IPS-20b (cell line): ENCODE measurements around the gene PEX14.

Source experiments
- H3K27ac ChIP-seq: one replicate; pipeline ENCODE4 v1.5.1; 2013; ENCODE audit warnings: low read length
- H3K27me3 ChIP-seq: 2 replicates; pipeline ENCODE4 v1.6.1; 2013; ENCODE audit warnings: mild to moderate bottlenecking, low read length, inconsistent platforms; ENCODE audit not compliant: insufficient read depth
- H3K36me3 ChIP-seq: 2 replicates; pipeline ENCODE4 v1.6.1; 2013; ENCODE audit warnings: low read depth, mild to moderate bottlenecking, inconsistent platforms, low read length, moderate library complexity; ENCODE audit not compliant: insufficient read depth
- H3K4me1 ChIP-seq: 2 replicates; pipeline ENCODE4 v1.6.1; 2013; ENCODE audit warnings: mild to moderate bottlenecking, control low read depth, inconsistent platforms, low read length, moderate library complexity; ENCODE audit not compliant: insufficient read depth
- H3K4me3 ChIP-seq: 2 replicates; pipeline ENCODE4 v1.5.1; 2013; ENCODE audit warnings: mild to moderate bottlenecking, low read length, inconsistent platforms
- H3K9ac ChIP-seq: 2 replicates; pipeline ENCODE4 v1.6.1; 2013; ENCODE audit warnings: low read depth, mild to moderate bottlenecking, inconsistent platforms, low read length, moderate library complexity
- H3K9me3 ChIP-seq: 2 replicates; pipeline ENCODE4 v1.6.1; 2013; ENCODE audit warnings: mild to moderate bottlenecking, low read depth, low read length, inconsistent platforms; ENCODE audit not compliant: insufficient read depth

The PEX14 gene

GRCh38 chr1:10475510-10475909 is 760 bp downstream of the PEX14 start:
- Histone ChIP-seq H3K36me3 (no peaks in the 10 kb centered on the region), H3K27me3 (no peaks in the 10 kb centered on the region), H3K27ac (peak overlapping the region; percentile 29)

DNA sequence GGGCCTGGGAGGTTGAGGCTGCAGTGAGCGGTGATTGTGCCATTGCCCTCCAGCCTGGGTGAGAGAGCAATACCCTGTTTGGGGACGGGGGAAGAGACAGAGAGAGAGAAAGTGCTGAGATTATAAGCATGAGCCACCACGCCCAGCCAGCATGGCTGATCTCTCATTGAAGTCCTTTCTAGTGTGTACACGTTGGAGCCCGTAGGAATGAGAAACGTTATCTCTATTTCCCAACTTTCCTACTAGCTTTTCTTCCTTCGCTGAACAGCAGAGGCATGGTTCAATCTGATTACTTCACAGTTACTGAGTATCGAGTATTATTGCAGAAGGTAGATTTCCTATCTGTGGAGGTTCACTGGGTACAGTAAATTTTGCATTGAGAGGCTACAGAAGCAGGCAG is 4.5 kb downstream of the PEX14 start:
- no peak overlapping the region for H3K9ac ChIP-seq
- H3K9me3 ChIP-seq: no peaks in the 10 kb centered on the region
- no peak overlapping the region for H3K27ac ChIP-seq
- H3K27me3 ChIP-seq: no peaks in the 10 kb centered on the region
- peaks cover 4% of the 10 kb centered on the region; the same call in 1 of the 2 replicates for H3K4me1 ChIP-seq
- H3K4me3 ChIP-seq: no peak overlapping the region
- H3K36me3 ChIP-seq: no peaks in the 10 kb centered on the region

More at GRCh38 chr1:10475510-10475909, 760 bp downstream of the PEX14 start:
- Histone ChIP-seq H3K4me3 (peak overlapping the region; percentile 89), H3K9me3 (no peaks in the 10 kb centered on the region), H3K4me1 (peaks cover 7% of the 10 kb centered on the region; the same call in 1 of the 2 replicates), H3K9ac (peak overlapping the region; percentile 77)

- no peak overlapping the region for H3K4me3 ChIP-seq
- H3K4me1 ChIP-seq: peaks cover 4% of the 10 kb centered on the region; the same call in 1 of the 2 replicates
- H3K36me3 ChIP-seq: no peaks in the 10 kb centered on the region
- no peak overlapping the region for H3K9ac ChIP-seq
- H3K9me3 ChIP-seq: no peaks in the 10 kb centered on the region
- no peaks in the 10 kb centered on the region for H3K27me3 ChIP-seq
- no peak overlapping the region for H3K27ac ChIP-seq
These were observed 5.9 kb downstream of the PEX14 start for GRCh38 chr1:10480614-10481013.

GRCh38 chr1:10484521-10484920 is 9.8 kb downstream of the PEX14 start:
- Histone ChIP-seq H3K27ac (no peak overlapping the region), H3K36me3 (no peaks in the 10 kb centered on the region), H3K4me3 (no peak overlapping the region), H3K4me1 (no peaks in the 10 kb centered on the region), H3K9me3 (no peaks in the 10 kb centered on the region), H3K27me3 (no peaks in the 10 kb centered on the region), H3K9ac (no peak overlapping the region)

- no peak overlapping the region for H3K4me3 ChIP-seq
- H3K9ac ChIP-seq: no peak overlapping the region
- no peaks in the 10 kb centered on the region for H3K36me3 ChIP-seq
- H3K9me3 ChIP-seq: no peaks in the 10 kb centered on the region
- no peaks in the 10 kb centered on the region for H3K4me1 ChIP-seq
- H3K27ac ChIP-seq: no peak overlapping the region
- no peaks in the 10 kb centered on the region for H3K27me3 ChIP-seq
These were observed 14.7 kb downstream of the PEX14 start for GRCh38 chr1:10489291-10490055.

GRCh38 chr1:10490286-10490970 is 15.7 kb downstream of the PEX14 start:
- H3K27ac ChIP-seq: no peak overlapping the region
- 0 out of 2 replicates have a peak overlapping the region, but pooled peaks have one; percentile 0 for H3K9ac ChIP-seq
- no peaks in the 10 kb centered on the region for H3K27me3 ChIP-seq
- H3K4me3 ChIP-seq: no peak overlapping the region
- H3K36me3 ChIP-seq: no peaks in the 10 kb centered on the region
- peaks cover 3% of the 10 kb centered on the region; the same call in 1 of the 2 replicates for H3K4me1 ChIP-seq
- H3K9me3 ChIP-seq: no peaks in the 10 kb centered on the region

DNA sequence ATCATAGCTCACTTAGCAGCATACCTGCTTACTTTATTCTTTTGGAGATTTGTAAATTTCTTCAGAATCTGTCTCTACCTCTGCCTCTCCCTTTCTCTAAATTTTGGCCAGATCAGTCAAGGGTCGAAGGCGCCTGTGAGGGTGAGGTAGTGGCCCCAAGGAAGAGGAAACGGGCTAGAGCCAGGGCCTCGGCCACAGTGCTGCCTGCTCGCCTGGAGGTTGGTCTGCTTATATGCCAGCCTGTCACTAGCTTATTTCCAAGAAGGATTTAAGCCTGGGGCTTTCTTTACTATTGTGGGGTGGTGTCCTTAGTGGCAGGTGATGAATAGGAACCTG is 19.6 kb downstream of the PEX14 start:
- H3K9me3 ChIP-seq: no peaks in the 10 kb centered on the region
- H3K4me1 ChIP-seq: peaks cover 3% of the 10 kb centered on the region; the same call in 1 of the 2 replicates
- H3K4me3 ChIP-seq: no peak overlapping the region
- H3K27ac ChIP-seq: no peak overlapping the region
- peaks cover 6% of the 10 kb centered on the region; the same call in 1 of the 2 replicates for H3K36me3 ChIP-seq
- H3K27me3 ChIP-seq: no peaks in the 10 kb centered on the region
- no peak overlapping the region for H3K9ac ChIP-seq

GRCh38 chr1:10494754-10495474 is 20.2 kb downstream of the PEX14 start:
- Histone ChIP-seq H3K27ac (no peak overlapping the region), H3K9ac (peak overlapping the region; percentile 5; the same call in 1 of the 2 replicates), H3K4me3 (no peak overlapping the region)

DNA sequence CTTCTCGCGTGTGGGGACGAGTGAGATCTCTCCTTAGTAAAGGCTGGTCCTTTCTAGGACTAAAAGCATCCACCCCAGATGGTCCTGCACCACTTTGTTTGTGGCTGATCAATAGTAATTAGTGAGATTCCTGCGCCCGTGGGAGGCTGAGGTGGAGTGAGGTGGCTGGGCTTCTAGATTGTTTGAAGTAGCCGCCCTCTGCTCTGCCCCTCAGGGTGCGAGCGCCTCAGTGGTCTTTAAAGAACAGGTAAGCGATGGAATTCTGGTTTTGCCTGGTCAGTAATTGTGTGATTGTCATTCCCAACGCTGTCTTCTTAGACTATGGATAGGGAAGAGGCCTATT is 20.7 kb downstream of the PEX14 start:
- peaks cover 3% of the 10 kb centered on the region; the same call in 1 of the 2 replicates for H3K4me1 ChIP-seq
- peaks cover 6% of the 10 kb centered on the region; the same call in 1 of the 2 replicates for H3K36me3 ChIP-seq
- no peak overlapping the region for H3K4me3 ChIP-seq
- H3K9ac ChIP-seq: no peak overlapping the region
- H3K27ac ChIP-seq: no peak overlapping the region
- no peaks in the 10 kb centered on the region for H3K9me3 ChIP-seq
- no peaks in the 10 kb centered on the region for H3K27me3 ChIP-seq

More at GRCh38 chr1:10494754-10495474, 20.2 kb downstream of the PEX14 start:
- Histone ChIP-seq H3K36me3 (peaks cover 6% of the 10 kb centered on the region; the same call in 1 of the 2 replicates), H3K9me3 (no peaks in the 10 kb centered on the region), H3K4me1 (peaks cover 3% of the 10 kb centered on the region; the same call in 1 of the 2 replicates), H3K27me3 (no peaks in the 10 kb centered on the region)

DNA sequence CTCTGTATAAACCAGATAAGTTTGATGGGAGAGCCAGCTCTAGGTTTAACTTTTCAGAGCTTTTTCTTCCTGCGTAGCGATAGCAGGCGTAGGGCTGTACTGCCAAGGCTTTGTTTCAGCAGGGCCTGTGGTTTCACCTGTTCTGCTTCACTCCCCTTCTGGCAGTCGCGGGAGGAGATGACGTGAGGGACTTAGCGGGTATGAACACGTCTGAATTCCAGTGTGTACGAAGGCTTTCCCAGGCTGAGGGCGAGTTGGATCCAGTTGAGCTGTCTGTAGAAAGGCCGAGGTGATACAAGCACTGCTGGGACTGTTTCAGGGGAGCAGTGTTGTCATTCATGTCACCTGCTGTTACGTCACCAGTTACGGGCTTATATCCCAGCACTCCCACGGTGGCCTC is 21.2 kb downstream of the PEX14 start:
- Histone ChIP-seq H3K27ac (no peak overlapping the region), H3K9ac (no peak overlapping the region; the same call in 1 of the 2 replicates)

DNA sequence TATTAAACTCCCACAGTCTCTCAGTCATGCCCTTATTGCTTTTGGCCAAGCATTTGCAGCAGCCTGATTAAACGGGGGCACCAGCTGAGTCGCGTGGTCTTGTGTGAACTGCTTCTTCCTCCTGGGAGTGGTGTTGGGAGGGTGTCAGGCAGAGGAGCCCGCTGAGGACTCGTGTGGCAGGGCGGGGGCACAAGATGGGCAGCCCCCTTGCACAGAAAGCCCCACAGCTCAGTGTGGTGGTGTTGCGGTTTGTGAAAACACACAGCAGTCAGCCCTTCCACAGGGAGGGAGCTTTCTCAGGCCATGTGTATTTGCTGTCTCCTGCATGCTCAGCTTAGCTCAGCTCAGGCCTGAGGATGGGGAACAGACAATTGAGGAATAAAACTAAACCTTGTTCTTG is 22.4 kb downstream of the PEX14 start:
- H3K4me3 ChIP-seq: no peak overlapping the region
- no peaks in the 10 kb centered on the region for H3K27me3 ChIP-seq
- H3K36me3 ChIP-seq: peaks cover 6% of the 10 kb centered on the region; the same call in 1 of the 2 replicates
- H3K9ac ChIP-seq: no peak overlapping the region
- H3K27ac ChIP-seq: no peak overlapping the region
- no peaks in the 10 kb centered on the region for H3K9me3 ChIP-seq
- peaks cover 3% of the 10 kb centered on the region; the same call in 1 of the 2 replicates for H3K4me1 ChIP-seq

More for the DNA sequence above, 21.2 kb downstream of the PEX14 start:
- Histone ChIP-seq H3K4me3 (no peak overlapping the region), H3K4me1 (peaks cover 3% of the 10 kb centered on the region; the same call in 1 of the 2 replicates), H3K27me3 (no peaks in the 10 kb centered on the region), H3K9me3 (no peaks in the 10 kb centered on the region), H3K36me3 (peaks cover 6% of the 10 kb centered on the region; the same call in 1 of the 2 replicates)
